Measurements from ENCODE around the gene SLC41A3.
"Not testable (repeated sequence)": the region's sequence is repeated elsewhere in the genome, so short reads cannot be mapped to it uniquely, and the experiment has no call there.

The SLC41A3 gene

DNA sequence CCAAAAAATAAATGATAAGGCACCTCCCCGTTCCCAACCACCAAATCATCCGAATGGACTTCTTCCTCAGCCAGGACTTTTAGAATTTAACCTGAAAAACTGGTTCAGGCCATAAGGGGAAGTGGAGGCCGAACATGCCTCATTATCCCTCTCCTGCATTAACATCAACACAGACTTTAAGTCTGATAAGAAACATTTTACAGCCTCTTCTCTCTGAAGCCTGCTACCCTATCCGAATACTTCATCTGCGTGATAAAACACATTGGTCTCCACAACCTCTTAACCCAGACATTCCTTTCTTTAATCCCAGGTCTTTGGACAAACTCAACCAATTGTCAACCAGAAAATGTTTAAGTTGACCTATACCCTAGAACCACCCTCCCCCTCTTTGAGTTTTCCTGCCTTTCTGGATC is 850 bp upstream of the SLC41A3 start:
- in situ Hi-C loops (cut with MboI; ENCODE audit: low sequenced_read_pairs) = no loop called here

DNA sequence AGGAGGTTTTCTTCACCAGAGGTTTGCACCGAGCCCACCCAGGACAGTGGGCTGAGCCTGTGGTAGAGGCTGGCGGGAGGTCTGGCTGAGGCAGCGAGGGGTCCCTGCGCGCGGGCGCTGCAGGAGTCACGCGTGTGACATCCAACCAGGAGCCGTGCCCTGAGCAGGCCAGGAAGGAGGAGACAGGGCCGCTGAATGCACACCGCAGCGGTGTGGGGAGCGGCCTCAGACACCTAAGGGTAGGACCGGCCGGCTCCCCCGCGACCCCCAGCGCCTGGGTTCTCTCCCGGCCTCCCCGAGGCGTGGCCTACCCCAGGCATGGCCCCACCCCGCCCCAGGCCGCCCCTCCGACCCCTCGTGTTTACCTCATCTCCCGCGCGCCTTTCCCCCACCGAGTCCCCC is 412 bp downstream of the SLC41A3 start:
- in situ Hi-C loops (cut with MboI; ENCODE audit: low sequenced_read_pairs) = no loop called here

DNA sequence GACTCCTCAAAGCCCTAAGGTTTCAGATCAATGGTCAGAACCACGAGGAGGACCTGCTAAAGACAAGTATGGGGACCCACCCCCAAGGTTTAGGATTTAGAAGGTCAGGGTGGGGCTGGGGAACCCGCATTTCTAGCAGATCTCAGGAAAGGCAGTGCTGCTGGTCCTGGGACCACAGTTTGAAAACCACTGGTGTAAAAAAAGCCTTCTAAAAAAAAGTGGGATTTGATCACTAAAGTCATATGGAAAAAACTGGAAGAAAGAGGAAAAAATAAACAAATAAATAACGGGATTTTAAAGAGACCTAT is 832 bp downstream of the SLC41A3 start:
- in situ Hi-C loops (cut with MboI; ENCODE audit: low sequenced_read_pairs) = no loop called here

- in situ Hi-C loops (cut with MboI; ENCODE audit: low sequenced_read_pairs) = no loop called here
These were observed 1.4 kb downstream of the SLC41A3 start for GRCh38 chr3:126082362-126083137.

- in situ Hi-C loops (cut with MboI; ENCODE audit: low sequenced_read_pairs) = no loop called here
These were observed 2.1 kb downstream of the SLC41A3 start for GRCh38 chr3:126081618-126082361.

GRCh38 chr3:126080970-126081369 is 3.0 kb downstream of the SLC41A3 start:
- in situ Hi-C loops (cut with MboI; ENCODE audit: low sequenced_read_pairs) = no loop called here

GRCh38 chr3:126078866-126079265 is 5.1 kb downstream of the SLC41A3 start:
- in situ Hi-C loops (cut with MboI; ENCODE audit: low sequenced_read_pairs) = no loop called here

DNA sequence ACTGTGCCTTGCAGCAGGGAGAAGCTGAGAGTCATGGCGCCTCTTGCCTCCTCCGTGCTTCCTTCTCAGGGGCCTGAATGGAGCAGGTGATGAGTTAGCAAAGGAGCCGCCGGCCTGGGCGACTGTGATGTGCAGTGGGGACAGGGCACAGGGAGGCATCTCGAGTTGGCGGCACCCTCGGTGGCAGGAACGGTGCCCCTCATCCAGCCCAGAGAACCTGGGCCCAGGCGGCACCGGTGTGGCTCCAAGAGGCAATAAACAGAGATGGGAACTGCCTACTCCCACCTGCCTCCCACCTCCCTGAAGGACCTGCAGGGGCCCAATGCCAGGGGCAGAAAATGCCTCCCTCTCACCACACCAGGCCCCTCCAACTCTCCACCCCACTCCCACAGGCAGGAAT is 6.2 kb downstream of the SLC41A3 start:
- in situ Hi-C loops (cut with MboI; ENCODE audit: low sequenced_read_pairs) = no loop called here

GRCh38 chr3:126076140-126076539 is 7.8 kb downstream of the SLC41A3 start:
- in situ Hi-C loops (cut with MboI; ENCODE audit: low sequenced_read_pairs) = no loop called here

DNA sequence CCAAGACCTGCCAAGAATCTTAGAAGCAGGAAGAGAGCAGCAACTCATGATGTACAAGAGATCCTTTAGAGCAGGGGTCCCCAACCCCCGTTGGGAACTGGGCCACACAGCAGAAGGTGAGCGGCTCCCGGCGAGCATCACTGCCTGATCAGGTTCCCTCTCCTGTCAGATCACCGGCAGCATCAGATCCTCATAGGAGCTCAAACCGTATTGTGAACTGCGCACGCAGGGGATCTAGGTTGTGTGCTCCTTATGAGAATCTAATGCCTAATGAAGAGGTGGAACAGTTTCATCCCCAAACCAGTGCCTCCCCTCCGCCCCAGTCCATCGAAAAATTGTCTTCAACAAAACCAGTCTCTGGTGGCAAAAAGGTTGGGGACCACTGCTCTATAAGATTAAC is 13.8 kb downstream of the SLC41A3 start:
- in situ Hi-C loops (cut with MboI; ENCODE audit: low sequenced_read_pairs) = no loop called here

- in situ Hi-C loops (cut with MboI; ENCODE audit: low sequenced_read_pairs) = no loop called here
These were observed 16.0 kb downstream of the SLC41A3 start for GRCh38 chr3:126067959-126068358.

- in situ Hi-C loops (cut with MboI; ENCODE audit: low sequenced_read_pairs) = not testable (repeated sequence)
These were observed 17.2 kb downstream of the SLC41A3 start for GRCh38 chr3:126066676-126067075.

- in situ Hi-C loops (cut with MboI; ENCODE audit: low sequenced_read_pairs) = no loop called here
These were observed 18.0 kb downstream of the SLC41A3 start for GRCh38 chr3:126065876-126066275.

- in situ Hi-C loops (cut with MboI; ENCODE audit: low sequenced_read_pairs) = no loop called here
These were observed 19.2 kb downstream of the SLC41A3 start for GRCh38 chr3:126064627-126065258.

GRCh38 chr3:126063358-126063965 is 20.5 kb downstream of the SLC41A3 start:
- in situ Hi-C loops (cut with MboI; ENCODE audit: low sequenced_read_pairs) = no loop called here

GRCh38 chr3:126061301-126062032 is 22.5 kb downstream of the SLC41A3 start:
- in situ Hi-C loops (cut with MboI; ENCODE audit: low sequenced_read_pairs) = no loop called here

DNA sequence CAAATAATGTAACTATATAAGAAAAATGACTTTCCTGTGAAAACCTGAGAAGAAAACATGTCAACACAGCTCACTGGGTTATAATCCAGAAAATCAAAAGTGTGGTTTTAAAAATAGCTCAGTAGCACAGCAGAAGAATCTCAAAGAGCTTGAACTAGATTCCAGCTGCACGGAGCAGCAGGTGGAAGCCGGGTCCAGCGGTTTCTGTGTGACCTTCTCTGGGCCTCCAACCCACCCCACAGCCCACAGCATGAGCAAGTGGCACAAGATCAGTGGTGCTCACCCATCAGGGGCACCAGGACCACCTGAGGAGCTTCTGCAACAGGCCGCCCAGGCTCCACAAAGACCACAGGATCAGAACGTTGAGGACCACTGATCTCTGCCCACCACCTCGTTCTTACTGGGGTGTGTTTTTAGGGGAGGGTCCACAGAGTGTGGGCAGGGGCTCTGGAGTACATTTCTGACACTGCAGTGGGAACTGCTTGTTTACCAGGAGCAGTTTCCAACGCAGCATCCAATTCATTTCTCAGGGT is 23.2 kb downstream of the SLC41A3 start:
- in situ Hi-C loops (cut with MboI; ENCODE audit: low sequenced_read_pairs) = no loop called here

- in situ Hi-C loops (cut with MboI; ENCODE audit: low sequenced_read_pairs) = no loop called here
These were observed 25.3 kb downstream of the SLC41A3 start for GRCh38 chr3:126058666-126059065.

DNA sequence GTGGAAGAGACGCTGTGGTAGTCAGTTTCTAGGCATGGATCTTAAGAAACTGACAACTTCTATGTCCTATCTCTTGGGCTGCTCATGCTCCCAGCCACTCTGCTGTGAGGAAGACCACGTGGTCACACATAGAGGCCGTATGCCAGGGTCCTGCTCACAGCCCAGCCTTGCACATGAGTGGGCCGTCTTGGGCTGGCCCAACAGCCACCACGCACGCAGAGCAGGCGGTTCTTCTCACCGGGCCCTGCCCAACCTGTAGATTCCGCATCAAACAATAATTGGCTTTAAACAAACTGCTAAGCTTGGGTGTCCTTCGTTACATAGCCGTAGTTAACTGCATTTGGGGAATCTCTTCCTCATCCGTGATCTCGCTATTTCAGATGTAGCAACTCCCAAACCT is 26.0 kb downstream of the SLC41A3 start:
- in situ Hi-C loops (cut with MboI; ENCODE audit: low sequenced_read_pairs) = no loop called here

DNA sequence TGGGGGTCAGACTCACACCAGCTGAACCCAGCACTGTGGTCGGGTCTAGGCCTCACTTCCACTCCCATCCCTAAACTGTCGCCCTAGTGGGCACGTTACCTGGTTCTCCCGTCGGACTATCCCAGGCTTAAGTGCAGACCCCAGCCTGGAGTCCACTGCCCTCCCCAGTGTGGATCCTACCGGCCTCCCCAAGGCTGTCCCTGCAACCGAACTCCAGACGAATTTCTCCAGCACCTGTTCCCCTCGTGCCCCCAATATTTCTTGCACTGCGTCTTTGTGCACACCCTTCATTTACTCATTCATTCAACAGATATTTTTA is 26.5 kb downstream of the SLC41A3 start:
- in situ Hi-C loops (cut with MboI; ENCODE audit: low sequenced_read_pairs) = no loop called here

All from HL-60/S4 treated with phorbol 12-myristate 13-acetate at 8.2 ng/mL for 4 days and 3 days (cell line).